Sigmoid colon (tissue), 4 donors: Measurements from ENCODE around the gene TMEM191B.
"Not testable (repeated sequence)": the region's sequence is repeated elsewhere in the genome, so short reads cannot be mapped to it uniquely, and the experiment has no call there.

Experiments used
- CTCF ChIP-seq, 4 experiments: fragments of 450-650 bp in 3 of 4; fragments of 200-600 bp in 1 of 4; IDR thresholded peaks; one replicate each; pipeline ENCODE4 v1.5.1; 2016 to 2019; ENCODE audit warnings: antibody characterized with exemption in 4 of 4, mild to moderate bottlenecking in 3 of 4, moderate library complexity in 2 of 4
- EP300 ChIP-seq, 4 donors: sonication (generic); formaldehyde crosslinking; IDR thresholded peaks; one replicate each; pipeline ENCODE4 v1.6.1; 2017; ENCODE audit warnings: antibody characterized with exemption in 4 of 4
- POLR2A ChIP-seq, 2 donors: fragments of 450-650 bp; IDR thresholded peaks; one replicate each; pipeline ENCODE4 v1.6.1; 2016; ENCODE audit warnings: antibody characterized with exemption in 2 of 2, mild to moderate bottlenecking in 2 of 2, moderate library complexity in 2 of 2
- POLR2AphosphoS5 ChIP-seq, 4 donors: sonication (generic); formaldehyde crosslinking; IDR thresholded peaks; one replicate each; pipeline ENCODE4 v1.6.1; 2017; ENCODE audit warnings: antibody characterized with exemption in 4 of 4

- not testable (repeated sequence) for TF ChIP-seq POLR2A, CTCF, EP300, POLR2AphosphoS5 (IDR thresholded peaks at IDR 0.05)
These were observed 31.3 kb downstream of the TMEM191B start for GRCh38 chr22:18558939-18559338.
